Measurements from ENCODE around the gene PGAP6.

GRCh38 chr16:386641-387156 lies 4.9 kb upstream of the PGAP6 start:
- TF ChIP-seq CTCF (IDR thresholded peaks at IDR 0.05; ENCODE audit: low read depth, low read length, poor library complexity, severe bottlenecking) = no peak
- TF ChIP-seq EZH2phosphoT487 (IDR thresholded peaks at IDR 0.05; ENCODE audit: borderline replicate concordance, low read length) = no peak
